Suprapubic skin (tissue), 4 donors: Measurements from ENCODE around the gene DCAKD. TPM values are rescaled to one million over a fixed set of nuclear protein-coding genes. Genes with fewer than 3 reads are reported as not detected.

Source experiments
- DNase-seq, 2 donors: peaks; one replicate each; pipeline ENCODE4 v3.0.0-alpha.2; 2019; ENCODE audit warnings: low spot score in 2 of 2
- H3K27ac ChIP-seq: fragments of 200-600 bp; sonication (generic); one replicate; pipeline ENCODE4 v1.5.1; 2019
- H3K27me3 ChIP-seq: fragments of 200-600 bp; sonication (generic); one replicate; pipeline ENCODE4 v1.5.1; 2019
- H3K36me3 ChIP-seq: fragments of 200-600 bp; sonication (generic); one replicate; pipeline ENCODE4 v1.5.1; 2019
- H3K4me1 ChIP-seq: fragments of 200-600 bp; sonication (generic); one replicate; pipeline ENCODE4 v1.5.1; 2019
- H3K4me3 ChIP-seq: fragments of 200-600 bp; sonication (generic); one replicate; pipeline ENCODE4 v1.5.1; 2019; ENCODE audit warnings: mild to moderate bottlenecking
- H3K9me3 ChIP-seq: fragments of 200-600 bp; sonication (generic); one replicate; pipeline ENCODE4 v1.5.1; 2019
- CTCF ChIP-seq, 2 donors: fragments of 200-600 bp in 1 of 2; fragments of 450-650 bp in 1 of 2; sonication (generic) in 1 of 2; IDR thresholded peaks; one replicate each; pipeline ENCODE4 v1.5.1; 2016 to 2019; ENCODE audit warnings: antibody characterized with exemption in 2 of 2, mild to moderate bottlenecking in 1 of 2, moderate library complexity in 1 of 2
- EP300 ChIP-seq: sonication (generic); formaldehyde crosslinking; IDR thresholded peaks from one replicate; pipeline ENCODE4 v1.6.1; 2017; ENCODE audit warnings: antibody characterized with exemption
- POLR2A ChIP-seq, 2 donors: fragments of 450-650 bp; IDR thresholded peaks; one replicate each; pipeline ENCODE4 v1.6.1; 2017; ENCODE audit warnings: antibody characterized with exemption in 2 of 2, mild to moderate bottlenecking in 2 of 2, moderate library complexity in 2 of 2
- POLR2AphosphoS5 ChIP-seq, 3 donors: sonication (generic); formaldehyde crosslinking; IDR thresholded peaks; one replicate each; pipeline ENCODE4 v1.6.1; 2017; ENCODE audit warnings: antibody characterized with exemption in 3 of 3
- whole genome bisulfite sequencing: methylation state at CpG from one replicate; pipeline ENCODE4 v1.1.5; 2018; 5-methylcytosine and 5-hydroxymethylcytosine counted together
- total RNA-seq, 4 donors: library from RNA; depleted of rRNA; stranded (reverse); fragments of >200 nt; gene quantifications; one replicate each; pipeline ENCODE4 v1.1.0, GENCODE V29; 2016

DCAKD gene
- total RNA-seq, 4 donors from 2014 or later: 49.1 to 68.5 (median 60.9) TPM

GRCh38 chr17:45096141-45096540, 44.7 kb upstream of the DCAKD start:
- no peak for DNase-seq
- H3K9me3 ChIP-seq: no peaks in the 10 kb centered on the region
- H3K27ac ChIP-seq: no peak overlapping the region
- H3K4me3 ChIP-seq: no peak overlapping the region
- 59% methylated on average over 3 of the region's 3 CpGs for WGBS
- H3K4me1 ChIP-seq: peaks cover 51% of the 10 kb centered on the region
- H3K36me3 ChIP-seq: peaks cover 81% of the 10 kb centered on the region
- TF ChIP-seq EP300 (no peak), CTCF (IDR thresholded peaks at IDR 0.05) (peak; percentile 11 to 12), POLR2AphosphoS5 (IDR thresholded peaks at IDR 0.05) (no peak)
- H3K27me3 ChIP-seq: no peaks in the 10 kb centered on the region

GRCh38 chr17:45093444-45094110, 42.1 kb upstream of the DCAKD start:
- peak overlapping the region; percentile 91 for H3K27ac ChIP-seq
- no peaks in the 10 kb centered on the region for H3K27me3 ChIP-seq
- peaks cover 44% of the 10 kb centered on the region for H3K4me1 ChIP-seq
- H3K9me3 ChIP-seq: no peaks in the 10 kb centered on the region
- no peak for DNase-seq
- peaks cover 90% of the 10 kb centered on the region for H3K36me3 ChIP-seq
- no peak overlapping the region for H3K4me3 ChIP-seq
- TF ChIP-seq EP300 (no peak), CTCF (IDR thresholded peaks at IDR 0.05) (no peak), POLR2AphosphoS5 (IDR thresholded peaks at IDR 0.05) (peak in 2 of 3 donors; percentile 12 to 39), POLR2A (IDR thresholded peaks at IDR 0.05) (no peak)
- 19% methylated on average over 13 of the region's 13 CpGs for WGBS

GRCh38 chr17:45092911-45093430, 41.5 kb upstream of the DCAKD start:
- H3K27me3 ChIP-seq: no peaks in the 10 kb centered on the region
- DNase-seq: peak; percentile 90 to 92
- H3K4me3 ChIP-seq: no peak overlapping the region
- peak in 2 of 3 donors; percentile 38 to 72 for TF ChIP-seq POLR2AphosphoS5 (IDR thresholded peaks at IDR 0.05)
- TF ChIP-seq EP300: no peak
- H3K27ac ChIP-seq: peak overlapping the region; percentile 91
- H3K9me3 ChIP-seq: no peaks in the 10 kb centered on the region
- 27% methylated on average over 5 of the region's 6 CpGs for WGBS
- H3K36me3 ChIP-seq: peaks cover 88% of the 10 kb centered on the region
- peaks cover 41% of the 10 kb centered on the region for H3K4me1 ChIP-seq

- Histone ChIP-seq H3K4me1 (peaks cover 50% of the 10 kb centered on the region), H3K27ac (peak overlapping the region; percentile 91), H3K4me3 (no peak overlapping the region), H3K27me3 (no peaks in the 10 kb centered on the region), H3K36me3 (peaks cover 88% of the 10 kb centered on the region), H3K9me3 (no peaks in the 10 kb centered on the region)
- WGBS: 90% methylated on average over 11 of the region's 11 CpGs
- DNase-seq: no peak
- no peak for TF ChIP-seq POLR2AphosphoS5 (IDR thresholded peaks at IDR 0.05)
- TF ChIP-seq POLR2A (IDR thresholded peaks at IDR 0.05): no peak
Measured at GRCh38 chr17:45091778-45092425, 40.5 kb upstream of the DCAKD start.

- Histone ChIP-seq H3K27me3 (no peaks in the 10 kb centered on the region), H3K36me3 (peaks cover 88% of the 10 kb centered on the region), H3K27ac (peak overlapping the region; percentile 24), H3K9me3 (no peaks in the 10 kb centered on the region), H3K4me3 (no peak overlapping the region), H3K4me1 (peaks cover 45% of the 10 kb centered on the region)
- TF ChIP-seq POLR2A (IDR thresholded peaks at IDR 0.05) (no peak), CTCF (IDR thresholded peaks at IDR 0.05) (no peak)
- DNase-seq: no peak
- 93% methylated on average over 3 of the region's 3 CpGs for WGBS
Measured at GRCh38 chr17:45090711-45091110, 39.3 kb upstream of the DCAKD start.

GRCh38 chr17:45088741-45089140, 37.3 kb upstream of the DCAKD start:
- DNase-seq: no peak
- Histone ChIP-seq H3K4me1 (peaks cover 39% of the 10 kb centered on the region), H3K36me3 (peaks cover 89% of the 10 kb centered on the region), H3K27me3 (no peaks in the 10 kb centered on the region), H3K4me3 (no peak overlapping the region), H3K27ac (peak overlapping the region; percentile 6), H3K9me3 (no peaks in the 10 kb centered on the region)
- no peak for TF ChIP-seq POLR2A (IDR thresholded peaks at IDR 0.05)
- TF ChIP-seq CTCF (IDR thresholded peaks at IDR 0.05): no peak
- 73% methylated on average over 3 of the region's 3 CpGs for WGBS
